CD4-positive, alpha-beta T cell (primary cell): ENCODE measurements around the gene KCNH4. TPM values are rescaled to one million over a fixed set of nuclear protein-coding genes. Genes with fewer than 3 reads are reported as not detected.

ENCODE experiments used
- ATAC-seq: fragments of 200-7000 bp; cut with Tn5 transposase; one replicate; pipeline ENCODE4 v1.10.0; 2022; ENCODE audit warnings: mild to moderate bottlenecking; ENCODE audit not compliant: poor library complexity
- CTCF ChIA-PET: fragments of 350-600 bp; sonication (Branson Sonifier 250); formaldehyde crosslinking; loops from one replicate; lab custom pipeline; 2021; ENCODE audit warnings: antibody characterized with exemption, inconsistent platforms; lab: Charles Lee
- POLR2A ChIA-PET: fragments of 350-600 bp; sonication (Branson Sonifier 250); formaldehyde crosslinking; loops from one replicate; lab custom pipeline; 2021; ENCODE audit warnings: antibody characterized with exemption, inconsistent platforms; lab: Charles Lee
- DNase-seq, 14 experiments: peaks; one replicate each; pipeline ENCODE4 v3.0.0-alpha.2; 2013 to 2020; ENCODE audit warnings: mixed read lengths in 2 of 14
- H3K27ac ChIP-seq, 2 donors: one replicate each; pipeline versions ENCODE4 v1.5.1 to v1.7.0; 2013; ENCODE audit warnings: low read length in 2 of 2, low read depth in 1 of 2, mild to moderate bottlenecking in 1 of 2
- H3K27me3 ChIP-seq, 2 experiments: 1 replicate in 1 of 2; 2 replicates in 1 of 2; pipeline versions ENCODE4 v1.6.1 to v1.7.0; 2013; ENCODE audit warnings: low read length in 2 of 2, control low read depth in 1 of 2, mild to moderate bottlenecking in 1 of 2, moderate library complexity in 1 of 2; ENCODE audit not compliant: insufficient read depth in 2 of 2, control insufficient read depth in 1 of 2
- H3K36me3 ChIP-seq: one replicate; pipeline ENCODE4 v1.6.1; 2013; ENCODE audit warnings: low read length, control low read depth; ENCODE audit not compliant: insufficient read depth
- H3K4me1 ChIP-seq: one replicate; pipeline ENCODE4 v1.6.1; 2013; ENCODE audit warnings: low read length, control low read depth; ENCODE audit not compliant: insufficient read depth
- H3K4me3 ChIP-seq: one replicate; pipeline ENCODE4 v1.5.1; 2013; ENCODE audit warnings: mild to moderate bottlenecking, low read length, moderate library complexity
- H3K9me3 ChIP-seq, 2 experiments: 1 replicate in 1 of 2; 2 replicates in 1 of 2; pipeline versions ENCODE4 v1.6.1 to v1.7.0; 2013; ENCODE audit warnings: low read length in 2 of 2, mild to moderate bottlenecking in 2 of 2, control low read depth in 1 of 2, moderate library complexity in 1 of 2; ENCODE audit not compliant: control insufficient read depth in 1 of 2, insufficient read depth in 1 of 2
- H3K27ac Mint-ChIP-seq: one replicate; pipeline ENCODE4 v1.8.0; 2020; ENCODE audit warnings: mixed read lengths
- H3K27me3 Mint-ChIP-seq: one replicate; pipeline ENCODE4 v1.8.0; 2021; ENCODE audit warnings: mixed read lengths
- H3K36me3 Mint-ChIP-seq: one replicate; pipeline ENCODE4 v1.8.0; 2021; ENCODE audit warnings: low read depth, mixed read lengths
- H3K4me1 Mint-ChIP-seq: one replicate; pipeline ENCODE4 v1.8.0; 2021; ENCODE audit warnings: low read depth, mixed read lengths
- H3K4me3 Mint-ChIP-seq: one replicate; pipeline ENCODE4 v1.8.0; 2020; ENCODE audit warnings: mild to moderate bottlenecking, mixed read lengths
- H3K9me3 Mint-ChIP-seq: one replicate; pipeline ENCODE4 v1.8.0; 2020; ENCODE audit warnings: mixed read lengths
- intact Hi-C, 2 experiments: fragments of 100-400 bp; cut with DNase I in 1 of 2; cut with micrococcal nuclease in 1 of 2; formaldehyde crosslinking; loops; one replicate each; pipeline versions ENCODE4 v1.15.1 to v1.9.0; 2023 to 2025; cut with DNase I, micrococcal nuclease
- total RNA-seq, 174 experiments: library from RNA in 2 of 174; stranded (reverse) in 2 of 174; gene quantifications; one replicate each; pipeline ENCODE4 v1.2.3 and lab custom pipeline; 2021 to 2026
- TF ChIP-seq, protein P1 (sequence below): fragments of 200-600 bp; IDR thresholded peaks from one replicate; pipeline ENCODE4 v1.8.0; 2022; ENCODE audit warnings: antibody characterized with exemption, mild to moderate bottlenecking

KCNH4 gene
- total RNA-seq, 2 experiments from 2014 or later: 0.17 to 0.25 TPM

DNA sequence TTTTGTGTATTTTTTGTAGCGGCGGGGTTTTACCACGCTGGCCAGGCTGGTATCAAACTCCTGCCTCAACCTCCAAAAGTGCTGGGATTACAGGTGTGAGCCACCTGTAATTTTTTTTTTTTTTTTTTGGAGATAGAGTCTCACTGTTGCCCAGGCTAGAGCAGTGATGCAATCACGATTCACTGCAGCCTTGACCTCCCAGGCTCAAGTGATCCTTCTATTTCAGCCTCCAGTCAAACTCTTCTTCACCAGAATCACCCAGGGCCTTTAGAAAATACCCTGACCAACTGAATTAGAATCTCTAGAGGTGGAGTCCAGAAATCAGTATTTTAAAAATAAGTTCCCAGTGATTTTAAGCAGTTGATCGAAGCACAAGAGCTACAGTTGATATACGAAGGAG, 45.8 kb downstream of the KCNH4 start:
- Mint-ChIP-seq H3K4me3 (no peak overlapping the region), H3K4me1 (peaks cover 82% of the 10 kb centered on the region)
- H3K36me3 ChIP-seq: peaks cover 47% of the 10 kb centered on the region

DNA sequence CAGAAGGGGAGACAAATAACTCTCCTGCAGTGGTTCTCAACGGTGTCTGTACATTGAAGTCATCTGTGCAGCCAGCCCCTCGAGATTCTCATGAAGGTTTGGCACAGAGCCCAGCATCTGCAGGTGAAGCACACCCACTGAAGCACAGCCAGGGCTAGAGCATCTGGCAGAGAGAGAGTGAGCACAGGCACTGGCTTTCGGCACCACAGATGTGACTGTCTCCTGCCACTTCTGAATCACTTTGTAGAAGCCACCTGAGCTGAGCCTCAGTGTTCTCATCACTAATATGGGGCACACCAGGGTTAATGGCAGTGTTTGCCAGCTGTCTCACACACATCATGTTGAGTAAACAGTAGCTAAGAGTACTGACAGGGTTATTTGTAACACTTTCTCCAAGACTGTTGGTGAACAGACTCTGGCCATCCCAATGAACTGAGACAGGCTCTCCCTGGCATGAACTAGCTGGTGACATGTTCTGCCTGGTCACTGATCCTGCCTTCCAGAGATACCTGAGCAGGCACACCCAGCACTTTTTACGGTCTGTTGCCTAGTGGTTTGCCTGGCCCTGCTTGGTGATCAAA, 47.4 kb downstream of the KCNH4 start:
- peaks cover 51% of the 10 kb centered on the region for H3K36me3 ChIP-seq
- intact Hi-C loops: no loop called here
- Mint-ChIP-seq H3K27me3 (no peaks in the 10 kb centered on the region), H3K4me1 (peaks cover 72% of the 10 kb centered on the region), H3K9me3 (no peaks in the 10 kb centered on the region), H3K36me3 (peaks cover 65% of the 10 kb centered on the region), H3K4me3 (no peak overlapping the region), H3K27ac (peak overlapping the region; percentile 76)
- H3K9me3 ChIP-seq: no peaks in the 10 kb centered on the region
- TF ChIP-seq, protein P1, sequence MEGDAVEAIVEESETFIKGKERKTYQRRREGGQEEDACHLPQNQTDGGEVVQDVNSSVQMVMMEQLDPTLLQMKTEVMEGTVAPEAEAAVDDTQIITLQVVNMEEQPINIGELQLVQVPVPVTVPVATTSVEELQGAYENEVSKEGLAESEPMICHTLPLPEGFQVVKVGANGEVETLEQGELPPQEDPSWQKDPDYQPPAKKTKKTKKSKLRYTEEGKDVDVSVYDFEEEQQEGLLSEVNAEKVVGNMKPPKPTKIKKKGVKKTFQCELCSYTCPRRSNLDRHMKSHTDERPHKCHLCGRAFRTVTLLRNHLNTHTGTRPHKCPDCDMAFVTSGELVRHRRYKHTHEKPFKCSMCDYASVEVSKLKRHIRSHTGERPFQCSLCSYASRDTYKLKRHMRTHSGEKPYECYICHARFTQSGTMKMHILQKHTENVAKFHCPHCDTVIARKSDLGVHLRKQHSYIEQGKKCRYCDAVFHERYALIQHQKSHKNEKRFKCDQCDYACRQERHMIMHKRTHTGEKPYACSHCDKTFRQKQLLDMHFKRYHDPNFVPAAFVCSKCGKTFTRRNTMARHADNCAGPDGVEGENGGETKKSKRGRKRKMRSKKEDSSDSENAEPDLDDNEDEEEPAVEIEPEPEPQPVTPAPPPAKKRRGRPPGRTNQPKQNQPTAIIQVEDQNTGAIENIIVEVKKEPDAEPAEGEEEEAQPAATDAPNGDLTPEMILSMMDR: no peak
- H3K27ac ChIP-seq: peak overlapping the region in 1 of 2 donors; percentile 13
- DNase-seq: peak in 11 of 14 experiments; percentile 22 to 68 (median 45)
- ATAC-seq: peak; percentile 71
- ChIA-PET POLR2A (no interaction called here), CTCF (no interaction called here)
- no peaks in the 10 kb centered on the region for H3K27me3 ChIP-seq
- no peak overlapping the region for H3K4me3 ChIP-seq
- H3K4me1 ChIP-seq: peaks cover 59% of the 10 kb centered on the region

More for the DNA sequence above, 45.8 kb downstream of the KCNH4 start:
- Histone ChIP-seq H3K27ac (no peak overlapping the region), H3K4me1 (peaks cover 73% of the 10 kb centered on the region), H3K27me3 (no peaks in the 10 kb centered on the region), H3K9me3 (no peaks in the 10 kb centered on the region), H3K4me3 (no peak overlapping the region)
- CTCF ChIA-PET: interaction anchor here (0.7 to 0.8 kb wide), 2 partner anchors 17 to 181 kb away, joined by 3 read pairs; no protein-coding TSS in a partner anchor
- no peak for DNase-seq
- Mint-ChIP-seq H3K27me3 (no peaks in the 10 kb centered on the region), H3K36me3 (peaks cover 56% of the 10 kb centered on the region), H3K27ac (peak overlapping the region; percentile 69), H3K9me3 (no peaks in the 10 kb centered on the region)
- ATAC-seq: no peak
- POLR2A ChIA-PET: interaction anchor here (0.6 kb wide), 1 partner anchor 169 kb away, joined by 3 read pairs; the partner anchor contains the start of gene CNP
- TF ChIP-seq, protein P1: no peak
- intact Hi-C loops: no loop called here

DNA sequence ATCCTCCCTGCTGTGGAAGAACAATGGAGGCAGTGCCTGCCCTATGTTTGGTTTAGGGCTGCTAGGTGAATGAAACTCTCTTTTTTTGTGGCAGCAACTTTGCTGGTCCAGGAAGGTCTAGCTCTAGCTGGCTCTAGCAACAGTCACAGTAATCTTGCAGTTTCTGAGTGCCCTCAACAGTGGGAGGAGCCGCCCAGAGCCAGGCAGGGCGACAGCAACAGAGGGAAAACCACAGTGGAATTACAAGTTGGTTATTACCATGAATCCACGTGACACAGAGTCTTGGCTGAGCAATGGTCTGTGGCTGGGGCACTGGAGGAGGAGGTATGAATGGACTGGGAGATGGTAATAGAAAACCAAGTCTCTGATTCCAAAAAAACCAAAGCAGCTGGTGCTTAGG, 48.0 kb downstream of the KCNH4 start:
- DNase-seq: peak in 2 of 14 experiments; percentile 43 to 51
- H3K27ac ChIP-seq: no peak overlapping the region
- peak overlapping the region; percentile 76 for H3K27ac Mint-ChIP-seq
- H3K27me3 Mint-ChIP-seq: no peaks in the 10 kb centered on the region
- H3K4me3 Mint-ChIP-seq: no peak overlapping the region
- H3K4me3 ChIP-seq: no peak overlapping the region
- no peaks in the 10 kb centered on the region for H3K9me3 ChIP-seq
- H3K27me3 ChIP-seq: no peaks in the 10 kb centered on the region
- intact Hi-C loops: no loop called here
- H3K36me3 Mint-ChIP-seq: peaks cover 67% of the 10 kb centered on the region
- CTCF ChIA-PET: interaction anchor here (1.1 kb wide), 1 partner anchor 32 kb away, joined by 3 read pairs; no protein-coding TSS in a partner anchor
- H3K9me3 Mint-ChIP-seq: no peaks in the 10 kb centered on the region
- TF ChIP-seq, protein P1: no peak
- H3K4me1 ChIP-seq: peaks cover 53% of the 10 kb centered on the region
- ATAC-seq: peak; percentile 49
- H3K36me3 ChIP-seq: peaks cover 58% of the 10 kb centered on the region
- POLR2A ChIA-PET: no interaction called here
- peaks cover 66% of the 10 kb centered on the region for H3K4me1 Mint-ChIP-seq
